IMR-90 (cell line): Measurements from ENCODE around the gene MTFR1L. TPM values are rescaled to one million over a fixed set of nuclear protein-coding genes. Genes with fewer than 3 reads are reported as not detected.

Source experiments
- ATAC-seq: fragments of 200-7000 bp; cut with Tn5 transposase; 2 replicates; pipeline ENCODE4 v1.9.1; 2020; ENCODE audit warnings: low read depth, mild to moderate bottlenecking, moderate library complexity
- BruUV-seq: library from RNA; stranded (reverse); fragments of 400-500 nt; replicated peaks from 2 replicates; lab custom pipeline; 2021; lab: Mats Ljungman, UMichigan
- CTCF ChIA-PET: fragments of 300-600 bp; formaldehyde crosslinking; extraction: SDS; loops from one replicate; lab custom pipeline; 2021; ENCODE audit warnings: antibody characterized with exemption; lab: Yijun Ruan, JAX
- POLR2A ChIA-PET: fragments of 300-600 bp; sonication (Branson Sonifier 250); formaldehyde crosslinking; loops from one replicate; lab custom pipeline; 2022; ENCODE audit warnings: antibody characterized with exemption; ENCODE audit not compliant: unreplicated experiment; lab: Charles Lee
- DNase-seq: peaks from one replicate; pipeline ENCODE4 v3.0.0; 2013
- H2AFZ ChIP-seq: replicated peaks from 2 replicates; pipeline ENCODE3; 2013; ENCODE audit warnings: low read length, mild to moderate bottlenecking; ENCODE audit not compliant: poor library complexity
- H2AK5ac ChIP-seq: 2 replicates; pipeline ENCODE4 v1.6.1; 2013; ENCODE audit warnings: low read depth, low read length, inconsistent platforms
- H2AK9ac ChIP-seq: replicated peaks from 2 replicates; pipeline ENCODE3; 2013; ENCODE audit warnings: mild to moderate bottlenecking, low read depth, low read length, moderate library complexity; ENCODE audit not compliant: poor library complexity
- H2BK120ac ChIP-seq: 2 replicates; pipeline ENCODE4 v1.6.1; 2013; ENCODE audit warnings: low read depth, low read length, inconsistent platforms
- H2BK15ac ChIP-seq: 3 replicates; pipeline ENCODE4 v1.6.1; 2013; ENCODE audit warnings: low read depth, low read length, inconsistent platforms
- H2BK20ac ChIP-seq: 2 replicates; pipeline ENCODE4 v1.6.1; 2013; ENCODE audit warnings: low read depth, mild to moderate bottlenecking, inconsistent platforms, low read length, moderate library complexity
- H2BK5ac ChIP-seq: 2 replicates; pipeline ENCODE4 v1.6.1; 2013; ENCODE audit warnings: mild to moderate bottlenecking, low read depth, low read length, inconsistent platforms; ENCODE audit not compliant: poor library complexity, severe bottlenecking
- H3K14ac ChIP-seq: replicated peaks from 2 replicates; pipeline ENCODE4 v1.6.1; 2013; ENCODE audit warnings: low read depth, low read length, inconsistent platforms
- H3K18ac ChIP-seq: 2 replicates; pipeline ENCODE4 v1.6.1; 2013; ENCODE audit warnings: low read depth, low read length, control low read depth
- H3K23ac ChIP-seq: 2 replicates; pipeline ENCODE4 v1.6.1; 2013; ENCODE audit warnings: low read depth, low read length, inconsistent platforms
- H3K27ac ChIP-seq: 2 replicates; pipeline ENCODE4 v1.5.1; 2013; ENCODE audit warnings: mild to moderate bottlenecking, control low read depth, low read length; ENCODE audit not compliant: insufficient read depth
- H3K27me3 ChIP-seq: 2 replicates; pipeline ENCODE4 v1.6.1; 2013; ENCODE audit warnings: low read length; ENCODE audit not compliant: control insufficient read depth, insufficient read depth
- H3K36me3 ChIP-seq: 2 replicates; pipeline ENCODE4 v1.6.1; 2013; ENCODE audit warnings: low read length, mixed read lengths; ENCODE audit not compliant: control insufficient read depth, insufficient read depth
- H3K4ac ChIP-seq: 2 replicates; pipeline ENCODE4 v1.6.1; 2013; ENCODE audit warnings: low read depth, low read length, inconsistent platforms
- H3K4me1 ChIP-seq: 2 replicates; pipeline ENCODE4 v1.6.1; 2013; ENCODE audit warnings: low read length, mixed read lengths; ENCODE audit not compliant: control insufficient read depth, insufficient read depth
- H3K4me2 ChIP-seq: 2 replicates; pipeline ENCODE4 v1.6.1; 2013; ENCODE audit warnings: low read depth, mild to moderate bottlenecking, control low read depth, low read length, moderate library complexity
- H3K4me3 ChIP-seq: 2 replicates; pipeline ENCODE4 v1.5.1; 2013; ENCODE audit warnings: low read depth, mild to moderate bottlenecking, control low read depth, low read length, moderate library complexity; ENCODE audit not compliant: insufficient read depth
- H3K56ac ChIP-seq: 2 replicates; pipeline ENCODE4 v1.6.1; 2013; ENCODE audit warnings: low read length, inconsistent platforms; ENCODE audit not compliant: insufficient read depth; ENCODE audit errors: extremely low read depth
- H3K79me1 ChIP-seq, 2 experiments: 2 replicates each; pipeline ENCODE4 v1.6.1; 2013; ENCODE audit warnings: low read length in 2 of 2, inconsistent platforms in 1 of 2, low read depth in 1 of 2
- H3K9ac ChIP-seq: 2 replicates; pipeline ENCODE4 v1.6.1; 2013; ENCODE audit warnings: low read depth, low read length, control low read depth
- H3K9me1 ChIP-seq: 2 replicates; pipeline ENCODE4 v1.6.1; 2013; ENCODE audit warnings: low read length, inconsistent platforms; ENCODE audit not compliant: insufficient read depth
- H3K9me3 ChIP-seq: 2 replicates; pipeline ENCODE4 v1.6.1; 2013; ENCODE audit warnings: low read length; ENCODE audit not compliant: control insufficient read depth, insufficient read depth
- H4K20me1 ChIP-seq: 2 replicates; pipeline ENCODE4 v1.6.1; 2013; ENCODE audit warnings: low read length, inconsistent platforms; ENCODE audit not compliant: insufficient read depth
- H4K5ac ChIP-seq: 2 replicates; pipeline ENCODE4 v1.6.1; 2013; ENCODE audit warnings: mild to moderate bottlenecking, low read depth, low read length, control low read depth
- H4K8ac ChIP-seq, 2 experiments: 2 replicates each; pipeline ENCODE4 v1.6.1; 2013; ENCODE audit warnings: low read depth in 2 of 2, low read length in 2 of 2, control low read depth in 1 of 2, inconsistent platforms in 1 of 2
- H4K91ac ChIP-seq: 2 replicates; pipeline ENCODE4 v1.6.1; 2013; ENCODE audit warnings: low read depth, low read length, inconsistent platforms; ENCODE audit not compliant: insufficient read depth
- BHLHE40 ChIP-seq: fragments of 150-350 bp; IDR thresholded peaks from 2 replicates; pipeline ENCODE4 v1.6.1; 2016; ENCODE audit warnings: mild to moderate bottlenecking, low read depth, low read length
- CEBPB ChIP-seq: IDR thresholded peaks from 2 replicates; pipeline ENCODE4 v1.6.1; 2012; ENCODE audit warnings: low read depth, low read length, improper control_type of control experiment
- CHD1 ChIP-seq: IDR thresholded peaks from 2 replicates; pipeline ENCODE4 v1.6.1; 2012; ENCODE audit warnings: low read depth, low read length, improper control_type of control experiment
- CTCF ChIP-seq: conservative IDR thresholded peaks from 2 replicates; pipeline ENCODE4 v1.5.1; 2012; ENCODE audit warnings: mild to moderate bottlenecking, low read depth, low read length, improper control_type of control experiment
- FOS ChIP-seq: fragments of 150-350 bp; IDR thresholded peaks from 2 replicates; pipeline ENCODE4 v1.6.1; 2016; ENCODE audit warnings: low read depth, low read length
- NFE2L2 ChIP-seq: fragments of 150-350 bp; IDR thresholded peaks from 2 replicates; pipeline ENCODE4 v1.6.1; 2016; ENCODE audit warnings: low read depth, mild to moderate bottlenecking, low read length
- POLR2A ChIP-seq: IDR thresholded peaks from 2 replicates; pipeline ENCODE4 v1.6.1; 2012; ENCODE audit warnings: mild to moderate bottlenecking, low read depth, low read length
- RAD21 ChIP-seq: IDR thresholded peaks from 2 replicates; pipeline ENCODE4 v1.6.1; 2012; ENCODE audit warnings: low read length, improper control_type of control experiment
- RCOR1 ChIP-seq: IDR thresholded peaks from 2 replicates; pipeline ENCODE4 v1.6.1; 2012; ENCODE audit warnings: mild to moderate bottlenecking, low read length, improper control_type of control experiment; ENCODE audit not compliant: insufficient replicate concordance
- RFX5 ChIP-seq: IDR thresholded peaks from 2 replicates; pipeline ENCODE4 v1.8.0; 2012; ENCODE audit warnings: low read depth, mild to moderate bottlenecking, low read length, moderate library complexity
- WGBS, 2 experiments: methylation state at CpG; one replicate each; pipeline versions ENCODE4 v1.1.5 to v1.1.7; 2013; ENCODE audit warnings: missing lambda C conversion rate in 2 of 2; ENCODE audit not compliant: insufficient read length in 1 of 2; ENCODE audit errors: extremely low coverage in 2 of 2; 5-methylcytosine and 5-hydroxymethylcytosine counted together
- dilution Hi-C: fragments of 300-500 bp; cut with HindIII; formaldehyde crosslinking; loops from one replicate; pipeline ENCODE4 v1.14.3; 2018; ENCODE audit warnings: low sequenced_read_pairs; ENCODE audit not compliant: unreplicated experiment
- in situ Hi-C: fragments of 300-500 bp; cut with MboI; formaldehyde crosslinking; loops from 3 replicates; pipeline ENCODE4 v1.14.3; 2019; ENCODE audit warnings: low sequenced_read_pairs, inconsistent platforms, mixed read lengths
- intact Hi-C: fragments of 100-400 bp; cut with micrococcal nuclease; formaldehyde crosslinking; loops from 2 replicates; pipeline ENCODE4 v1.10.0; 2022
- polyA plus RNA-seq, 3 experiments: library from polyadenylated mRNA; depleted of rRNA; stranded (reverse); fragments of >200 nt; gene quantifications; 2 replicates each; pipeline ENCODE4 v1.2.3, GENCODE V29; 2012; ENCODE audit warnings: low replicate concordance in 1 of 3
- total RNA-seq: library from RNA; depleted of rRNA; stranded (reverse); fragments of >200 nt; gene quantifications from 2 replicates; pipeline ENCODE4 v1.2.3, GENCODE V29; 2012

The MTFR1L gene
- total and polyA plus RNA-seq, 2 of the 4 experiments (the other 2 are of a cell fraction), result 69.1 to 69.7 TPM

GRCh38 chr1:25772164-25772563 lies 47.6 kb upstream of the MTFR1L start:
- H2AFZ ChIP-seq, result no peak overlapping the region
- no TSS peak for BruUV-seq
- in situ Hi-C loops, result no loop called here
- H3K56ac ChIP-seq, result no peak overlapping the region
- no peak overlapping the region for H2BK5ac ChIP-seq
- H3K36me3 ChIP-seq, result peaks cover 32% of the 10 kb centered on the region; the same call in 1 of the 2 replicates
- no peak overlapping the region for H3K4ac ChIP-seq
- dilution Hi-C loops, result no loop called here
- no peak overlapping the region for H4K8ac ChIP-seq
- H3K9me1 ChIP-seq, result peaks cover 14% of the 10 kb centered on the region
- no peak overlapping the region for H3K18ac ChIP-seq
- POLR2A ChIA-PET, result no interaction called here
- no peak overlapping the region for H3K27ac ChIP-seq
- no peak for TF ChIP-seq RFX5
- no peak for TF ChIP-seq CEBPB
- TF ChIP-seq CHD1, result no peak
- TF ChIP-seq BHLHE40, result no peak
- TF ChIP-seq RCOR1, result no peak
- no peak for TF ChIP-seq NFE2L2
- TF ChIP-seq RAD21, result no peak
- TF ChIP-seq FOS, result no peak
- TF ChIP-seq POLR2A, result no peak
- no peak for TF ChIP-seq CTCF
- H3K9ac ChIP-seq, result no peak overlapping the region
- 100% methylated on average over 1 of the region's 5 CpGs; no CpG with 5 or more reads in 1 of the 2 experiments for WGBS, 2 experiments
- H3K9me3 ChIP-seq, result no peaks in the 10 kb centered on the region
- H2BK15ac ChIP-seq, result no peak overlapping the region
- no peak overlapping the region for H3K4me2 ChIP-seq
- no peaks in the 10 kb centered on the region for H3K27me3 ChIP-seq
- no peaks in the 10 kb centered on the region for H3K79me1 ChIP-seq
- no peak for ATAC-seq
- H3K4me1 ChIP-seq, result peaks cover 4% of the 10 kb centered on the region; the same call in 1 of the 2 replicates
- H2AK9ac ChIP-seq, result peak overlapping the region; percentile 65
- H2BK20ac ChIP-seq, result no peak overlapping the region
- no peak overlapping the region for H3K23ac ChIP-seq
- CTCF ChIA-PET, result no interaction called here
- no peak overlapping the region for H2AK5ac ChIP-seq
- no peak overlapping the region for H3K14ac ChIP-seq
- H2BK120ac ChIP-seq, result no peak overlapping the region
- no peak overlapping the region for H4K5ac ChIP-seq
- H3K4me3 ChIP-seq, result no peak overlapping the region
- intact Hi-C loops, result no loop called here
- no peaks in the 10 kb centered on the region for H4K20me1 ChIP-seq
- no peak for DNase-seq
- H4K91ac ChIP-seq, result no peak overlapping the region
